Head of caudate nucleus (tissue), 42 donors: Measurements from ENCODE around the gene TFCP2L1.
A peak's percentile ranks its signal among the peaks of the same experiment; 100 is the strongest.
"Not testable (repeated sequence)": the region's sequence is repeated elsewhere in the genome, so short reads cannot be mapped to it uniquely, and the experiment has no call there.

Source experiments
- DNase-seq, 42 donors: peaks; one replicate each; pipeline versions ENCODE4 v3.0.0 to v3.0.0-alpha.2; 2020 to 2021; ENCODE audit warnings: mixed read lengths in 7 of 42
- intact Hi-C: fragments of 100-400 bp; cut with DNase I; formaldehyde crosslinking; loops from one replicate; pipeline ENCODE4 v1.15.0; 2022

The TFCP2L1 gene

DNA sequence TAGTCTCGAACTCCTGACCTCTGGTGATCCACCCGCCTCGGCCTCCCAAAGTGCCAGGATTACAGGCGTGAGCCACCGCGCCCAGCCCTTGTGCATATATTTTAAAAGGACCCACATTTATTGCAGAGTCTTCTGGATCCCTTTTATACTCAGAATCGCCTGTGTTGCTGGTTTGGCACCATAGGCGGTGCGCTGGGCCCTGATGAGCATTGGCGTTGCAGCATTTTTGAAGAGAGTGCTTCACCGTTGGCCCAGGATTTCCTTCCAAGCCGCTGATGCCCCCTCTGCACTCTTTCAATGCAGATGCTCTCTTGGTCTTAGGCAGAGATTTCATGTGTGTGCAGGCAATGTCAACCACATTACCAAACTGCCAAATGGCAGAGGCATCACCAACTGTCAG lies 13.5 kb upstream of the TFCP2L1 start:
- peak in 3 of 42 donors; percentile 3 to 17 (median 7) for DNase-seq
- intact Hi-C loops: no loop called here

DNA sequence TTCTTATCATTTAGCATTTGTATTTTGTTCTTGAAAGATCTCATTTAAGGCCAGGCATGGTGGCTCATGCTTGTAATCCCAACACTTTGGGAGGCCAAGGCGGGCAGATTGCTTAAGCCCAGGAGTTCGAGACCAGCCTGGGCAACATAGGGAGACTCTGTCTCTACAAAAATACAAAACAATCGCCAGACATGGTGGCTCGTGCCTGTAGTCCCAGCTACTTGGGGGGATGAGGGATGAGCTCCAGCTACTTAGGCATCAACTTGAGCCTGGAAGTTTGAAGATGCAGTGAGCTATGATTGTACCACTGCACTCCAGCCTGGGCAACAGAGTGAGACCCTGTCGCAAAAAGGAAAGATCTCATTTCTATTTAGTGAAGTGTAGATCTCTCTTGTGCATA lies 12.9 kb upstream of the TFCP2L1 start:
- intact Hi-C loops: not testable (repeated sequence)
- DNase-seq: peak in 2 of 42 donors; percentile 1 to 3

DNA sequence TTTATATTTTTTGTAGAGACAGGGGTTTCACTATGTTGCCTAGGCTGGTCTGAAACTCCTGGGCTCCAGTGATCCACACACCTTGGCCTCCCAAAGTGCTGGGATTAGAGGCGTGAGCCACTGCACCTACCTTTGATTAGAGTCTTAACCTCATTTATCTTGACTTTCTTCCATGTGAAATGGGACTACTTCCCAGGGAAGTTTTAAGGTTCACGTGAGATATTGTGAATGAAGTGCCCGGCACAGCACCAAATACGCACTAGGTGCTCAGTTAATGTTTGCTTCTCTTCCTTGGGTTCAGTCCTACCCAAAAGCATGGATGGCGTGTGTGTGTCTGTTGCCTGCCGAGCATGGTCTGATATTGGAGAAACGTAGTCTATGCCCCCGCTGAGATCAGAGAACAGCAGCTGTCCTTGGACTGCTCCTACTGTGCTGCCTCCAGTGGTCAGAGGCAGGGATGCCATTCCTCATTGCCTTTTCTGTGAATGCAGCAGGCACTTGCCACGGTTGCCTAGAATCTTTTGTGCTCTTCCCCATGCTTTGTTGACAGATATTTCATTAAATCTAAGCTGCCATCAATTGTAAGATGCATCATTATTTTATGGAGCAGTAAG lies 12.3 kb upstream of the TFCP2L1 start:
- intact Hi-C loops: no loop called here
- peak in 34 of 42 donors; percentile 6 to 77 (median 44) for DNase-seq

DNA sequence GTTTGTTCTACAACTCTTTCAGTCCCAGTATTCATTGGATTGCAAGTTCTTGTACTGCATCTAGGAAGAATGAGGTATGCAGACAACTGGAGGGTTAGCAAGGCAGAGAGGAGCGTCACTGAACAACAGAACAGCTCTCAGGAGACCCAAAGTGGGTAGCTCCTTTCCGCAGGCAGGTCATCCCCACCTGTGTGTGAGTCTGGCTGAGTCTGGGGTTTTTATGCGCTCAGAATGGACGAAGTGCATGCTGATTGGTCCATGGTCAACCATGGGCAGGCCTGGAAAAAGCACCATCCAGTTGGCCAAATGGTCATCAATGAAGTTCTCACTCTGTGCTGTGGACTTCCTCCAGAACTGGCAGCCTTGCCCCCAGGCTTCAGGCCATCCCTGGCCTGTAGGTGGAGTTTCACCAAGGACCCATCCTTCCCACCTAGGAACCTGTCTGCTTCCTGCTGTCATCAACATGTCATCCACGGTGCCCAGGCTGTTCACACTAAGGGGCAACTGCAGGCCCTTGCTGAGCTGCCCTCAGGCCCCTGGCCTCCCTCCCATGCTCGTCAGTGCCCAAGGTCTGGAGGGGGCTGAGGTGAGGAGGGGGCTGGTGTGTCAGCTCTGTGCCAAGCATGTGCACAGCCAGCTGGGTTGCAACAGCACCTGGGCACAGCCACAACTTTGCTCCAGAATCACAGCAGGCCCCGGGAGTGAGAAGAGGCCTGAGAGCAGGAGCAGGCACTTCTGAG lies 11.1 kb upstream of the TFCP2L1 start:
- DNase-seq: peak in 3 of 42 donors; percentile 6 to 24 (median 16)
- intact Hi-C loops: no loop called here

DNA sequence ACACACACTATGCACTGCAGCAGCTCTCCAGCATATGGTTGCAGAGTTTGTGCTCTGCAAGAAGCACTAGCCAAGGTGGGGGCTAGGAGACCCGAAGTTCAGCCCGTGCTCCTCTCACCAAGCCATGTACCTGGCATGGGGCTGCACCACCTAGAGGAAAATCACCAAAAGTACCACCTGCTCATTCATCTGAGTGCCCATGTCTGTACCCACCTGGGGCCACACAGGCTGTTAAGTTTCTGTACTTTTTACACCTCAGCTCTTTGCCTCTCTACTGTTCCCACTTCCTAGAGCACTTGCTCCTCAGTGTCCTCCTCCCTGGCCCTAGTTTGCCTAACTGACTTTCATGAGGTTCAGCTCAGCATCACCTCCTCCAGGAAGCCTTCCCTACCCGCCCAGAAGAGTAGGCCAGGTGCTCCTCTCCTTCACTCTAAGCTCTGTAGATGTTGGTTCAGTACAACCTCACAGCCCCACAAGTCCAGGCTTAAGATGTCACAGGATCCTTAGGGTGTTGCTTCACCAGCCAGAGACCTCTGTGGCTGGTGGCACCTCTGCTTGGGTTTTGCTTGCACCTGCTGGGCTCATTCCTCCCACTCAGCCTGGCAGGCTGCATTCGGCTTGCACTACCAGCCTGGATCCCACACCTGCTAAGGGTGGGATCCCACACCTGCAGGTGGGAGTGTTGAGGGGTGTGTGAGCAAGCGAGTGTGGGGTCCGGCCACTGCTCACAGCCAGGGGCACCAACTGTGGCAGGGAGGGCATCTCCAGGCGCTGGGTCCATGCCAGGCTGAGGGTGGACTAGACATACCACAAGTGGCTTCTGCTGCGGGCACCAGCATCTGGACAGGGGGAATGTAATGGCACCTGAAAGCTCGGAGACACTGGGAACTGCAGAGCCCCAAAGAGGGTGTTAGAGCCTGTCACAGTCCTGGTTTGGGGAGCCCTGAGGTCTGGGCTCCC lies 10.2 kb upstream of the TFCP2L1 start:
- intact Hi-C loops: no loop called here
- DNase-seq: peak in 3 of 42 donors; percentile 6 to 39 (median 20)

DNA sequence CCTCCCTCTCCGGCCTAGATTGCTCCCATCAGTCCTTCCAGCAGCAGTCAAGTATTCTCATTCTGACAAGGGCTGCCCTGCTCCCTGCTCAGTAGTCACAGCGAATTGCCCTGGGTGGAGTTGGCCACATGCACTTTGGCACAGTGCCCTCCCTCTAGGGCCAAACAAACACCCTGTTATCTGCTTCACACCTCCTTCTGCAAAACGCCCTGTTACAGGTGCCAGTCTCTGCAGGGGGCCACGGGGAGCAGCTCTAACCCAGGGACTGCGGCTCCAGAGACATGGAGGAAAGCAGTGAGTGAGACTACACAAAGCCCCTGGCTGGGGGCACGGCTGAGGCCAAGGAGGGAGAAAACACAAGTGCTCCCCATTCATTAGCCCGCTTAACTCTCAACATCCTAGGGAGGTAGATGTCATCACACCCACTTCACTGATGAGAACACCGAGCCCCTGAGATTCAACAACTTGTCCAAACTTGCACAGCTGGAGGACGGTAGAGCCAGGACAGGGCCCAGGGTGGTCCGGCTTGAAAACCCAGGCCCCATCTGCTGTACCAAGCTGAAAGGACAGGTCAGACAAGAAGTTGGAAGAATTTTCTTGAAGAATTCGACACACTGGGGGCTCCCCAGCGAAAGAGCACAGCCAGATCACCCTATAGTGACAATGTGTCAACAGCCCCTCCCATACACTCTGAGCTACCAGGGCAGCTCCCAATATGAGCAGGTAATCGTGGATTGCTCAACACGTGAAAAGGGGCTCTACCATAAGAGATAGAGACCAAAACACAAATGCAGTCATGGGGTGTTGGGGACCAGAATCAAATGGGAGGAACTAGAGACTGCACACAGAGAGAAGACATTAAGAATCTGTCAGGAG lies 8.7 kb upstream of the TFCP2L1 start:
- peak in 3 of 42 donors; percentile 7 to 35 (median 25) for DNase-seq
- intact Hi-C loops: no loop called here

DNA sequence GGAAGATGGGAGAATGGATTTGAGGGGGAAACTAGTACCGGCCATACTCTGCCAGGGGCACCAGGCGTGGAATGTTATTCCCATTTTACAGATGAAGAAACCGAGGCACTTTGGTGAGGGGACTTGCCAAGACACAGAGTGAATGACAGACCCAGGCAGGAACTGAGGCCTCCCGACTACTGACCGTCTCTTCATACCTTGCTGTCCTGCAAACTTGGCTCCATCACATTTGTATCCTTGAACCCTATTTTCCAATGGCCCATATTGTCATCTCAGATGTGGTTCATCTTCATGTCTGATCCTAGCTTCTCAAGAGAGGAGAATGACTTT lies 6.2 kb upstream of the TFCP2L1 start:
- DNase-seq: peak in 1 of 42 donors; percentile 5
- intact Hi-C loops: no loop called here

DNA sequence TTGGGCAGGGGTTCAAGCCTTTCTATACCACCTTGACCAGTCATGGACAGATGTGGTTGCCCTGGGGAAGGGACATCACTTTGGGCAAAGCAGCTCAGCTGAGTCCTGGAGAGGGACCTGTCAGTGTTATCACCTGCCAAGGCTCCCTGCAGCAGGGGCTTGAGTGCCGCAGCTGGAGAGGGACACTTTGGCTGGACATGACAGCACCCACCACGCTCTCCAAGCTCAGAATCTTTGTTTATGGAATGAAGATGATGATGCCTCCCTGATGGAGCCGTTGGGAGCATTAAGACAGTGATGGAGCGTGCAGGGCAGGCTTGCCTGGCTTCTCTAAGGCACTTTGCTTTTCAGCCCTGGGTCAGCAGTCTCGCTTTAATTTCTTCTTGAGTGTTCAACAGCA lies 4.3 kb upstream of the TFCP2L1 start:
- intact Hi-C loops: no loop called here
- peak in 1 of 42 donors; percentile 6 for DNase-seq

DNA sequence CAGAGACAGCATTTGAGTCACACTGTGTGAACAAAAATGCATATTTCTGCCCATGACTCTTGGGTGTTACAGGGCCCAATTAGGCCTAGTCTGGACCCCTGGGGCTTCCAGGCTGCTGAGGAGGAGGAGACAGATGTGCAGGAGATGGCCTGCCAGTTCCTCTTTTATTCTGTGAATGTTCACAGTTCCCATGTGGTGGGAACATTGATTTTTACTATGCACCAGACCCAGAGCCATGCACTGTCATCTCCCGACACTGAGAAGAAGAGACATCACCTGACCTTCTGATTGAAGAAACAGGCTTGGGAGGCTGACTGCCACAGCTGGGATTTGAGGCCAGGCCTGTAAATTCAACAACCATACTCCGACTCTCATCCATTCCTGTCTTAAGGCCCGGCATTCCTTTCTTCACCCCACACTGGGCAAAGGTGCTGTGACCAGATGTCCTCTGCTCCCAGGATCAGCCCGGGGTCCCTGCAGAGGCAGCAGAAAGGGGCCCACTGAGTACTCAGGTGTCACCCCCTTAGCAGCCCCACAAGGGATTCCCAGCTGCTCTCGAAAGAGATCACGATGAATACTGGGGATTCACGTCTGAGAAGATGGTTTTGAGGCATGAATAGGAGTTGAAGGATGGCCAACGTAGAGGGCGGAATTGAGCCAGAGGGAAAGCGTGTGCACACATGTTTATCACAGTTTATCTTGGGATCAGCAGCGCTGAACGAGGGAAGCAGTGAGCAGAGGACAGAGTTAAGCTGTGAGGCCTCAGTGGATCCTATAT lies 3.6 kb upstream of the TFCP2L1 start:
- DNase-seq: peak in 1 of 42 donors; percentile 6
- intact Hi-C loops: no loop called here

DNA sequence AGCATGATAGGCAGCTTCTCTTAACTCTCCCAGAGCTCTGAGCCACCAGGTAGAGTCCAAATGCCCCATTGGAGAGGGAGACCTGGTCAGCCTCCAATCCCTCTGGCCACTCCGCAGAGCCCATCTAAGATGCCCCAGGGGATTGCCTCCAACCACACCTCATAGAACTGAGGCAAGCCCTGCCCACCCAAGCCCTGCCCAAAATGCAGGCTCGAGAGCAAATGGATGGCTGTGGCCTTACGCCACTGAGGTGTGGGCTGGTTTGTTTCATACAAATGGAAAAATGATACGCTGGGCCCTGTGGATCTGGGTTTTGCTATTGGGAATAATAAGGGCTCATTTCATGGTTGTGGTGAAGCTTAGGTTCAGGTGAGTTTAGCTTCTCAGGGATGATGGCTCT lies 3.0 kb upstream of the TFCP2L1 start:
- no peak for DNase-seq
- intact Hi-C loops: no loop called here

DNA sequence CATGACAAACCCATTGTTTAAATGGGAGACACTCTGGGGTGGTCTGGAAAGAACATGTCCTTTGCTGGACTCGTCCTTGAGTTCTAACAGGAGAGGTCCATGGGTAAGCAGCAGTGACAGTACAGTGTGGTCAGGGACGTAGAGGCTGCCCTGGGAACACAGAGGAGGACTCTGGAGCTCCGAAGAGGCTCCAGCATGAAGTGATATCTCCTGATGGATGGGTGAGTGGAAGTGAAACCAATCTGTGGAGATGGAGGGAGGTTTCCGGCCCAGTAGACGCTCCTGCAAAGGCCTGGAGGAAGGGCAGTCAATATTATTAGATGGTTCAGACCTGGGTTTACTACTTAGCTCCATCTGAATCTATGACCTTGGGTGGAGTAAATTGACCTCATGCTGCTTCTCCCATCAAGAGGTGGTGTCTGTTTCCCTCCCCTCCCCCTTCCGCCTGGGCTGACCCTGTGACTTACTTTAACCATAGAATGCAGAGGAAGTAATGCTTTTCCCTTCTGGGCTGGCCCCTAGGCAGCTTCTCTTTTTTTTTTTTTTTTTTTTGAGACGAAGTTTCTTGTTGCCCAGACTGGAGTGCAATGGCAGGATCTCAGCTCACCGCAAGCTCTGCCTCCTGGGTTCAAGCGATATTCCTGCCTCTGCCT lies 2.3 kb upstream of the TFCP2L1 start:
- intact Hi-C loops: no loop called here

DNA sequence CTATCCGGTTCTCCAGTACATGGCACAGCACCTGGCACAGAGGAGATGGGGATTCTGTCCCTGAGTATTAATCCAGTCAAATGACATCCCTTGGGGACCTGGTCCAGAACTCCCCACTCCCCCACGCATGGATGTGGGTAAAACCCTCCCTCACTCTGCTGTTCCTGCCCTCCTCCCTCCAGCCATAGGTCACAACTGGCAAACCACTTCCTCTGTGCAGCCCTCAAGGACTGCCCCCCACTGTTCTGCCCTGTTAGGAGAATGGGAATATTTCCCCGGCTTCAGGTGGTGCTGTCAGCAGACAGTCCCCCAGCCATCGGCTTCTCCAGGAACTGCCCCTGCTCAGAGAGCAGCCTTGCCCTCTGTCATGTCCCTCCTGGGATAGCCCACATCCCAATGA lies 1.5 kb upstream of the TFCP2L1 start:
- no peak for DNase-seq
- intact Hi-C loops: no loop called here

More for the DNA sequence above, 2.3 kb upstream of the TFCP2L1 start:
- peak in 4 of 42 donors; percentile 12 to 56 (median 36) for DNase-seq

DNA sequence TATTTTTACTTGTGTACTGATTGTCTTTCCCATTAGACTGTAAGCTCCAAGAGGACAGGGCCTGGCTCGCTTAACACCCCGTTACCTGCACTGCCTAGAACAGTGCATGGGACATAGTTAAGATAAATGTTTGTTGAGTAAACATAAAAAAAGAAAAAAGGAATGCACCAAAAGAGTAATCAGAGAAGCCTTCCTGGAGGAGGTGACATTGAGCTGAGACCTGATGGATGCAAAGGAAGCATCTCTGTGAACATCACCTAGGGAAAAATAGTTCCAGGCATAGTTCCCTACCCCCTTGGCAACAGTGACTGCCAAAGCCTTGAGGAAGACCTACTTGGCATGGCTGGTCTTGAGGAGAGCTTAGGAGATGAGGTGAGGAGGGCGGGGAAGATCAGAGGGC lies 924 bp upstream of the TFCP2L1 start:
- DNase-seq: no peak
- intact Hi-C loops: no loop called here

DNA sequence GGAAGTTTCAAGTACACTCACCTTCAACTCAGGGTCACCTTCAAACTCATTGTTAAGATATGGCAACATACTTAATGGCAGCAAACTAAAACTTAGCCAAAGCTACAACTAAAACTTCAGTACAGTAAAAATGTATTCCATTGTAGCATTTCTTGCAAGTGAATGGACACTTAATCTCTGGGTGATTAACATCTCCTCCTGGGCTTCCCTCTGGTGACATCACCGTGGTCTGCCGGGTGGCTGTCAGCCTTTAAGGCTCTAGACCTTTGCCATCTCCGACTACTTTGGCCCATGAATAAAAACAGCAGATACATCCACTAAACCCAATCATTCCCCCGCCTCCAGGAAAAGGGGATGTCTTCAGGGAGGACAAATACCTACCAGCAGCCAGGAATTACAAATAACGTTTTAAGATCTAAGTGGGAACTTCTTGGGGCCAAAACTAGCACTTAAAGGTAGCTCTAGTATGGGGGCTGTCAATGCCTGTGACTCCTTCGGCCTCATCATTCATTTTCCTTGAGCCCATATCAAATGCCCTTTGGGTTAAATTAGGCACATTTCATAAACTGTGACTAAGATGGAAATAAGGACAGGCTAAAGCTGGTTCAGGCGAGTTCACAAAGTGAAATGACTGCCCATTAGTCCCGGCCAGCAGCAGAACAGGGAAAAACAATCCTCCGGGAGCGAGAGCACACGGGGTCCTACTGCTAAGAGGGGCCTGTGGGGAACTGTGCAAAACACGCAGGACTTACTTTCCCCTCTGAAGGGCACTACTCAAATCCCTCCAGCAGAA lies 1.1 kb downstream of the TFCP2L1 start:
- DNase-seq: no peak
- intact Hi-C loops: no loop called here

DNA sequence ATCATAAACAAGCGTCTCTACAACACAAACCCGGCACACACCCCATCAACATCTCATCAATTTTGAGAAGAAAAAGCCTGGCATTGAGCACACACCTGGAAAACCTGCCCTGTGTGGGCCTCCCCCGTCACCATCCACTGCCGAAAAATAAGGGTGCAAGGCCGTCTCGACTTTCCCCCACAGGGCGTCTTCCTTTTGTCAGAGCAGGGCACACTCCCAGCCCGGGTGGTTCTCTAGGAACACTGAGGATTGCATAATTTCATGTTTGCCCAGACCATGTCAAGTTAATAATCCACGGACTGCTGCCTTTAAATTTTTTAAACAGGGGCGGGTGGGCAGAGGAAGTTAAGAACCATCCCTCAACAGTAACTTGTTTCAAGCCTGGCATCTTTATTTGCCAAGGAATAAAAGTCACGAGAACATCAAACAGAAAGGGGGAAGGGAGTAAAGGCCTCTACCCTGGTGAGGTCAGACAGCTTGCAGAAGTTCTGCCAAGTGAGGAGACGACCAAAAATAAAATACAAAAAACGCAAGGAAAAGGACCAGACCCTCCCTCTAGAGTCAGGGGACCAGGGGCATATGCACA lies 2.1 kb downstream of the TFCP2L1 start:
- peak in 1 of 42 donors; percentile 6 for DNase-seq
- intact Hi-C loops: no loop called here

DNA sequence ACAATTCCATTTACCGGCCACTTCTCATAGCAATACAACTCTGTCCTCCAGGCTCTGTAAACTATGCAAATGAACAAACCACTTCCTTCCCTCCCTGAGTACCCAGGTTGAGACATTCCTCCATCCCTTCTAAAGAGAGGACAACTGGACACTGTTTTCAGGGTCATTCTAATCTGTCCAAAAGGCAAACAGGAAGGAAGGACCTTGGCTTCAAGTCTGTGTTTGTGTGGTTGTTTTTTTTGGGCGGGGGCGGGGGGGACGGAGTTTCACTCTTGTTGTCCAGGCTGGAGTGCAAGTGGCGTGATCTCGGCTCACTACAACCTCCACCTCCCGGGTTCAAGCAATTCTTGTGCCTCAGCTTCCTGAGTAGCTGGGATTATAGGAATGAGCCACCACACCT lies 3.3 kb downstream of the TFCP2L1 start:
- peak in 1 of 42 donors; percentile 0 for DNase-seq
- intact Hi-C loops: no loop called here
